Astrocyte (in vitro differentiated cells and primary cell): Measurements from ENCODE around the gene ZNF407.

Source experiments
- EZH2 ChIP-seq: IDR thresholded peaks from 2 replicates; pipeline ENCODE4 v1.6.1; 2012; ENCODE audit warnings: mild to moderate bottlenecking, low read length, inconsistent platforms; ENCODE audit not compliant: insufficient read depth
- TF ChIP-seq, protein P1 (sequence below): IDR thresholded peaks from 2 replicates; pipeline ENCODE4 v1.5.1; 2011; ENCODE audit warnings: low read depth, mild to moderate bottlenecking, inconsistent platforms, low read length, moderate library complexity; ENCODE audit not compliant: insufficient read depth

DNA sequence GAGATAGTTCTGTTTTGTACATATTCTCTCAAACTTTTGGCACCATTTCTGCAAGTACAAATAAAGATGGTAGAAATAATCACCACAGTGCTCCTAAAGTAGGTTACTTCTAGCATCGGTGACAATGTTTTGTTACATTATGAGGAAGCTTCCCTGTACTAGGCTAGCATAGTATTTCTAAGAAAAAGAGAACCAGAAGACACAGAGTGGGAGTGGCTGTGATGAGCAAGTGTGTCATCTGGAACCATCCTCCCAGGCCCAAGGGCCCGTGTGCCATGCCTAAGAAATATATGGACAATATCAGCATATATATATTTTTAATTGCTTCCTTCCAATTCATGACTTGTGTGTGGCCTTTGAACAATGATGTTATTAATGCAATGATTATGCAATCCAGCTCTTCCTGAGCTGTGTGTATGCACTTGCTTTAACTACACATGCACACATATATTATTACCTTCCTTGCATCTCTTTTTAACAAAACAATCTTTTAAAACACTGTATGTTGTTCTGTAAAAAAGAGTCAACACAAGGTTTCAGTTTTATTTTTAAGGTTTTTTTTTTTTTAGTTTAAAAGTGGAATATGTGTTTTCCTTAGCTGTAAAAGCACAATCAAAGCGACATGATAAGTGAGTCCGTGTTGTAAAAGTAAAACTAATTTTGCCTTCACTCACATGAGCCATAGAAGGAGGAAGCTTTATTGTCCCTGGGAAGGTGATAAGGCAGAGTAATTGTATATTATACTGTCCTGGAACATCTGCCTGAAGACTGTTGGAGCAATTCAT is 303.9 kb downstream of the ZNF407 start:
- TF ChIP-seq, protein P1, sequence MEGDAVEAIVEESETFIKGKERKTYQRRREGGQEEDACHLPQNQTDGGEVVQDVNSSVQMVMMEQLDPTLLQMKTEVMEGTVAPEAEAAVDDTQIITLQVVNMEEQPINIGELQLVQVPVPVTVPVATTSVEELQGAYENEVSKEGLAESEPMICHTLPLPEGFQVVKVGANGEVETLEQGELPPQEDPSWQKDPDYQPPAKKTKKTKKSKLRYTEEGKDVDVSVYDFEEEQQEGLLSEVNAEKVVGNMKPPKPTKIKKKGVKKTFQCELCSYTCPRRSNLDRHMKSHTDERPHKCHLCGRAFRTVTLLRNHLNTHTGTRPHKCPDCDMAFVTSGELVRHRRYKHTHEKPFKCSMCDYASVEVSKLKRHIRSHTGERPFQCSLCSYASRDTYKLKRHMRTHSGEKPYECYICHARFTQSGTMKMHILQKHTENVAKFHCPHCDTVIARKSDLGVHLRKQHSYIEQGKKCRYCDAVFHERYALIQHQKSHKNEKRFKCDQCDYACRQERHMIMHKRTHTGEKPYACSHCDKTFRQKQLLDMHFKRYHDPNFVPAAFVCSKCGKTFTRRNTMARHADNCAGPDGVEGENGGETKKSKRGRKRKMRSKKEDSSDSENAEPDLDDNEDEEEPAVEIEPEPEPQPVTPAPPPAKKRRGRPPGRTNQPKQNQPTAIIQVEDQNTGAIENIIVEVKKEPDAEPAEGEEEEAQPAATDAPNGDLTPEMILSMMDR = no peak
- no peak for TF ChIP-seq EZH2
